Neutrophil (primary cell): ENCODE data around the gene SH2B2.

Experiments
- H3K27ac ChIP-seq: fragments of 200-600 bp; sonication (generic); 2 replicates; pipeline ENCODE4 v1.5.1; 2016; ENCODE audit warnings: mild to moderate bottlenecking, moderate library complexity
- H3K27me3 ChIP-seq: fragments of 200-600 bp; sonication (generic); 2 replicates; pipeline ENCODE4 v1.6.0; 2016; ENCODE audit warnings: mild to moderate bottlenecking
- H3K36me3 ChIP-seq: fragments of 200-600 bp; sonication (generic); 2 replicates; pipeline ENCODE4 v1.5.1; 2017
- H3K4me1 ChIP-seq, 2 experiments: fragments of 200-600 bp in 1 of 2; sonication (generic) in 1 of 2; 1 replicate in 1 of 2; 2 replicates in 1 of 2; pipeline versions ENCODE4 v1.5.1 to v1.6.1; 2013 to 2016; ENCODE audit warnings: low read depth in 1 of 2, low read length in 1 of 2, mild to moderate bottlenecking in 1 of 2, moderate library complexity in 1 of 2; ENCODE audit not compliant: control insufficient read depth in 1 of 2, insufficient read depth in 1 of 2
- H3K4me3 ChIP-seq, 2 experiments: fragments of 200-600 bp in 1 of 2; sonication (generic) in 1 of 2; 1 replicate in 1 of 2; 2 replicates in 1 of 2; pipeline ENCODE4 v1.5.1; 2013 to 2016; ENCODE audit warnings: low read depth in 1 of 2, low read length in 1 of 2, mild to moderate bottlenecking in 1 of 2, moderate library complexity in 1 of 2
- H3K9me3 ChIP-seq: fragments of 200-600 bp; sonication (generic); 2 replicates; pipeline ENCODE4 v1.5.1; 2016
- CTCF ChIP-seq: fragments of 200-600 bp; sonication (generic); IDR thresholded peaks from 2 replicates; pipeline ENCODE4 v1.5.1; 2016; ENCODE audit warnings: antibody characterized with exemption

Gene SH2B2

GRCh38 chr7:102303669-102304422, 17.2 kb downstream of the SH2B2 start:
- H3K27me3 ChIP-seq, result no peaks in the 10 kb centered on the region
- H3K4me3 ChIP-seq, result no peak overlapping the region
- TF ChIP-seq CTCF, result no peak
- no peak overlapping the region for H3K27ac ChIP-seq
- no peaks in the 10 kb centered on the region for H3K36me3 ChIP-seq
- peaks cover 5 to 6% of the 10 kb centered on the region in 2 experiments for H3K4me1 ChIP-seq
- H3K9me3 ChIP-seq, result no peaks in the 10 kb centered on the region

GRCh38 chr7:102304668-102305067, 18.0 kb downstream of the SH2B2 start:
- no peak for TF ChIP-seq CTCF
- Histone ChIP-seq H3K36me3 (no peaks in the 10 kb centered on the region), H3K27ac (no peak overlapping the region), H3K9me3 (no peaks in the 10 kb centered on the region), H3K27me3 (no peaks in the 10 kb centered on the region), H3K4me3 (no peak overlapping the region), H3K4me1 (peaks cover 5 to 6% of the 10 kb centered on the region in 2 experiments)

- no peaks in the 10 kb centered on the region for H3K36me3 ChIP-seq
- H3K9me3 ChIP-seq, result no peaks in the 10 kb centered on the region
- H3K27ac ChIP-seq, result no peak overlapping the region
- H3K4me1 ChIP-seq, result peaks cover 5 to 6% of the 10 kb centered on the region in 2 experiments
- H3K27me3 ChIP-seq, result no peaks in the 10 kb centered on the region
- H3K4me3 ChIP-seq, result no peak overlapping the region
- no peak for TF ChIP-seq CTCF
These were observed 19.0 kb downstream of the SH2B2 start for GRCh38 chr7:102305414-102306268.

GRCh38 chr7:102306916-102307677, 20.4 kb downstream of the SH2B2 start:
- no peaks in the 10 kb centered on the region for H3K36me3 ChIP-seq
- H3K9me3 ChIP-seq, result no peaks in the 10 kb centered on the region
- peaks cover 5 to 6% of the 10 kb centered on the region in 2 experiments for H3K4me1 ChIP-seq
- no peaks in the 10 kb centered on the region for H3K27me3 ChIP-seq
- TF ChIP-seq CTCF, result no peak
- no peak overlapping the region for H3K4me3 ChIP-seq
- H3K27ac ChIP-seq, result no peak overlapping the region

GRCh38 chr7:102310414-102310815, 23.7 kb downstream of the SH2B2 start:
- Histone ChIP-seq H3K27ac (no peak overlapping the region), H3K4me1 (peaks cover 5 to 6% of the 10 kb centered on the region in 2 experiments), H3K27me3 (no peaks in the 10 kb centered on the region), H3K4me3 (no peak overlapping the region), H3K36me3 (peaks cover 4% of the 10 kb centered on the region), H3K9me3 (no peaks in the 10 kb centered on the region)
- no peak for TF ChIP-seq CTCF
